GM12801 (cell line): ENCODE data around the gene ZNF557.

Experiments
- CTCF ChIP-seq: IDR thresholded peaks from one replicate; pipeline ENCODE4 v1.5.1; 2011; ENCODE audit warnings: control low read depth; ENCODE audit not compliant: insufficient read length; ENCODE audit errors: extremely low read depth

Gene ZNF557

GRCh38 chr19:7078008-7078407, 8.5 kb downstream of the ZNF557 start:
- no peak for TF ChIP-seq CTCF

DNA sequence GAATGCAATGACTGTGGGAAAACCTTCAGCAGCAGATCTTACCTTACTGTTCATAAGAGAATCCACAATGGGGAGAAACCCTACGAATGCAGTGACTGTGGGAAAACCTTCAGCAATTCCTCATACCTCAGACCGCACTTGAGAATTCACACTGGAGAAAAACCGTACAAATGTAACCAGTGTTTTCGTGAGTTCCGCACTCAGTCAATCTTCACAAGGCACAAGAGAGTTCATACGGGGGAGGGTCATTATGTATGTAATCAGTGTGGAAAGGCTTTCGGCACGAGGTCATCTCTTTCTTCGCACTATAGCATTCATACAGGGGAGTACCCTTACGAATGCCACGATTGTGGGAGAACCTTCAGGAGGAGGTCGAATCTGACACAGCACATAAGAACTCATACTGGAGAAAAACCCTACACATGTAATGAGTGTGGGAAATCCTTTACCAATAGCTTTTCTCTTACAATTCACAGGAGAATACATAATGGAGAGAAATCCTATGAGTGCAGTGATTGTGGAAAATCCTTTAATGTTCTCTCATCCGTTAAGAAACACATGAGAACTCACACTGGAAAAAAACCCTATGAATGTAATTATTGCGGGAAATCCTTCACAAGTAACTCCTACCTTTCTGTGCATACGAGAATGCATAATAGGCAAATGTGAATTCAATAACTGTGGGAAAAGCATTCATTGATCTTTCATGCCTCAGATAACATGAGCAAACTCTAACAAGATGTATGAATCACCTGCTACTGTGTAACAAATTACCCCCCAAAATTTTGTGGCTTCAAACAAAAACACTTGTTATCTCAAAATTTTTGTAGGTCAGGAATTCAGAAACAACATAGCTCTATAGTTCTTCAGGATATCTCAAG, 13.8 kb downstream of the ZNF557 start:
- no peak for TF ChIP-seq CTCF

- TF ChIP-seq CTCF = no peak
Observed at GRCh38 chr19:7088999-7089398, 19.5 kb downstream of the ZNF557 start.

DNA sequence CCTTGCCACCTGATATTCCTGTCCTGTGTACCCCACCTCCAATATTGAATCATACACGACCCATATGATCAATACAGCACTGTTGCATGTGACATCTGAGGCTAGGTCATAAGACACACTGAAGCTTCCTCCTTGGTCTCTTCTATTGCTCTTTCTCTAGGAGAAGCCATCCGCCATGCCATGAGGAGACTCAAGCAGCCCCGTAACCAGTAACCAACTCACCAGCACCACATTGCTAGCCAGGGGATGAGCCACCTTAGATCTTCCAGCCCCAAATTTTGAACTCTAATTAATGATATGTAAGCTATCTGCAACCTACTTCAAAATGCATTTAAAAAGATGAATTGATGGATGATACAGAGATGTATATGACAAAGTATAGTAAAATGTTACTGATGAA, 28.6 kb downstream of the ZNF557 start:
- no peak for TF ChIP-seq CTCF

GRCh38 chr19:7098701-7099596, 29.4 kb downstream of the ZNF557 start:
- TF ChIP-seq CTCF = no peak

DNA sequence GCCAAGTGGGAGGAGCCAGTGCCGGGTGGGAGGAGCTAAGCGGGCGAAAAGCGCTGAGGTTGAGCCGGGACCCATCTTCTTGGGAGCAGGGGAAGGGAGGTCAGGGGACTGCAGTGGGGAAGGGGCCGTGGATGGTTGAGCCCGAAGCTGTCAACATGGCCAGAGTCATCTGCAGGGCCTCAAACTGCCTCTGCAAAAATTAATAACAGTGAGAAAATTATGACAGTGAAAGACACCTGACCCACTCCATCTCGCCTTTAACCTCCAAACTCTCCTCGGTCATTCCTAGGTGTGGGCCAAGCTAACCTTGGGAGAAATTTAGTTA, 30.1 kb downstream of the ZNF557 start:
- TF ChIP-seq CTCF = no peak

DNA sequence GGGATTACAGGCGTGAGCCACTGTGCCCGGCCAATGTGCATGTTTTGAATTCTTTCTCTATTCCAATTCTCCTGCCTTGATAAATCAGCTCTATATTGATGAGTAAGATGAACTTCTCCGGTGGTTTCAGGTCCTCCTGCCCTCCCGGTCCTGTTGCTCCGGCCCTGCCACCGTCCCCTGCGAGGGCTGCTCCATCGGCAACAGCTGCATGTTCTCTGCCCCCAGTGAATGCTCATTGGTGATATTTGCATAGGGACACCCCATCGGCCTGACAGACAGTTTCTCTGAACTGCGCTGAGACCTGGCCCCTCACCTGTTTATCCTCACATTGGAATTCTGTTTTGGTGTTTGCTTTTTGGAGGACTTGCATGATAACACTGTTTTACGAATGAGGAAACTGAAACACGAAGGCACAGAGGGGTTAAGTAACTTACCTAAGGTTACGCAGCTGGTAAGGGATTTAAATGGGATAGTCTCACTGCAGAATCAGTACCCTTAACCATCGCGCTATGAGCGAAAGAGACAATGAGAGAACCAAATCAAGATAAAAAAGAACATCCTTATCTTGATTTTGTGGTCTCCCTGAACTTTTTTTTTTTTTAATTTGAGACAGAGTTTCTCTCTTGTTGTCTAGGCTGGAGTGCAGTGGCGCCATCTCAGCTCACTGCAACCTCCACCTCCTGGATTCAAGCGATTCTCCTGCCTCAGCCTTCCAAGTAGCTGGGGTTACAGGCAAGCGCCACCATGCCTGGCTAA, 32.2 kb downstream of the ZNF557 start:
- TF ChIP-seq CTCF = no peak
